HG03565 (cell line): ENCODE measurements around the gene ZIC1.

Experiments
- ATAC-seq: cut with Tn5 transposase; IDR thresholded peaks from one replicate; pipeline ENCODE4 v1.9.1; 2021; ENCODE audit warnings: mild to moderate bottlenecking, moderate library complexity; ENCODE audit not compliant: unreplicated experiment

Gene ZIC1

DNA sequence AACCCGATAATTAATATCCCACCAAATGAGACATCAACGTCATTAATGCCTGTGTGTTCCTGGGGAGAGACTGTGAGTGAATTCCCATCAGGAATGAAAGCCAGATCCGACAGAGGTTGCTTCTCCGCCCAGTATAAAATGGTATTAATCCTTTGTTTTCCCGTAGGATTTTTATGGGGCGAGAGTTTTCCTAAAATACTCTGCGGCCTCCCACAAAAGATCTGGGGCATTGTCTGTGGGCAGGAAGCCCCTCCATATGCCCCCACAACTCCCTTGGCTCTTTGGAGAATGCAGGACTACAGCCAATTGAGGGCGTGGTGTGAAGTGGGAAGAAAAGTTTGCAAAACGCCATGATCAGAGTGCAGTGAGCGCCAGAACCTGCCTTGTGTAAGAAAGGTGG is 29.5 kb upstream of the ZIC1 start:
- no peak for ATAC-seq

DNA sequence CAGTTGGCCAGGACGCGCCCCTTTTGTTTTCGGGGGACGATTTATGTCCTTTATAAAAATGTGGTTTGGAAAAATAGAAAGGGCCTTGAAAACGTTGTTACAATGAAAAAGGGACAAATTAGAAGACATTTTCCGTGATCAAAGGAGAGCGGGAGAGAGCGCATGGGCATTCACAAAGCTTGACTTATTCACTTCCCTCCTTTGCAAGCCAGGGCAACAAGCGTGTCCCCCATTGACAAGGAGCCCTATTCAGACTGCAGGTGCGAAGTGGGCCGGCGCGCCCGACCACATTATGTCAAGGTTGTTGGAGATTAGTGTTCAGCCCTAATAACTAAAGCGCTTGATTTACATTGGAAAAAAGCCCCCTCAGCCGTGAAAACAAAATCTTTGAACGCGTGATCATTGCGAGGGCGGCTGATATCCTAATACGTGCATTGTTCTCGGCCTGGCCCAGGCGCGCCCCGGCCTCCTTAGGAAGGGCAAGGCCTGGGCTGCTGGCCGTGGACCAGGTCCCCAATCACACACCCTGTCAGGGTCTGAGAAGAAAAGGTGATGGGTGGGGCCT is 28.7 kb upstream of the ZIC1 start:
- ATAC-seq, result no peak

DNA sequence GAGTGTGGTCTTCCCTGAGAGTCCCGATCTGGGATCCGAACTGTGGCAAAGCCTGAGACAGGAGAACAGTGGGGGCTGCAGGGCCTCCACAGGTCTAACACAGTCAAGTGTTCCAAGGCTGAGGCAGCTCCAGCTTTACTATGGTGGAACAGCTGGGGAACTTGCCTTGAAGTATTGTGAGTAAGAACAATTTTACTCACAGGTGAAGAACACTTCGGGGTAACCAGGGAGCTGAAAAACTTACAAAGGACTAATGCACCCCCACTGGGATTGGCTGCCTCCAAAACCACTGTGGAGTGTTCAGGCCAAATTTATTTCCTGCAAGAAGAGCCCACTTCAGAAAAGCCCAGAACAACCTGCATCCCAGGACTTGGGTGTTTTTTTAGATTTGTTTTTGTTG is 28.2 kb upstream of the ZIC1 start:
- no peak for ATAC-seq

DNA sequence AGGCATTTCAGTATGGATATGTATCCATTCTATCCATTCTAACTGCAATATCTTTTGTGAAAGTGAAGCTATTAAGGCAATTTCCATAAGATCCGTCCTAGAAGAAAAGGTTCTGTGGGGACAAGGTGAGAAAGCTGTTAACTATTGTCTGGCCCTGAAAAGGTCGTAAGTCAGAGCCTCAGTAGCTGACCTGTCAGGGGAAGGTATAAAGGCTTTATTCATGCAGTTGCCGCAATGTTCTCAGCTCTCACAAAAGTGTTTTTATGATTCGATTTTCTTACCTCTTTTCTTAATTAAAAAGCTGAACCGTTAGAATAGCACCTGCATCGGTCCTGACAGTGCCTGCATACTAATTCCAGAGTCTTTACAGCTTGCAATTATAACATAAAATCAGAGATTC is 27.6 kb upstream of the ZIC1 start:
- ATAC-seq, result no peak

DNA sequence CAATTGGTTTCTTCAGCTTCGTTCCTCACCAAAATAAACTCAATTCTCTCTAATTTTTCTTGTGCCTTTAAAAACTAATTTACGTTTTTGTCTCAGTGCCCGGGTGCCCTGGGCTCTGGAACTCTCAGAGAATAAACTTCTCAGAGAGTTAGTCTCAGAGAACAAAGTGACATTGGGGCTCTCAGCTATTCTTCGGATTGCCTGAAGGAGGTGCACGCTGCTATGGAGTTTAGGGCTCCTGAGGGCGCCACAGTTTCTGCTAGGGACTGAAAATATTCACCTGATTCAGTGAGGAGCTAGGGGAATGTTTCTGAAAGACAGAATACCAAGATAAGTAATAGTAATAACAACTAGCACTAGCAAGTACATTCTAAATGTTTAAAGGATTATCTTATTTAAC is 25.5 kb upstream of the ZIC1 start:
- ATAC-seq, result no peak

DNA sequence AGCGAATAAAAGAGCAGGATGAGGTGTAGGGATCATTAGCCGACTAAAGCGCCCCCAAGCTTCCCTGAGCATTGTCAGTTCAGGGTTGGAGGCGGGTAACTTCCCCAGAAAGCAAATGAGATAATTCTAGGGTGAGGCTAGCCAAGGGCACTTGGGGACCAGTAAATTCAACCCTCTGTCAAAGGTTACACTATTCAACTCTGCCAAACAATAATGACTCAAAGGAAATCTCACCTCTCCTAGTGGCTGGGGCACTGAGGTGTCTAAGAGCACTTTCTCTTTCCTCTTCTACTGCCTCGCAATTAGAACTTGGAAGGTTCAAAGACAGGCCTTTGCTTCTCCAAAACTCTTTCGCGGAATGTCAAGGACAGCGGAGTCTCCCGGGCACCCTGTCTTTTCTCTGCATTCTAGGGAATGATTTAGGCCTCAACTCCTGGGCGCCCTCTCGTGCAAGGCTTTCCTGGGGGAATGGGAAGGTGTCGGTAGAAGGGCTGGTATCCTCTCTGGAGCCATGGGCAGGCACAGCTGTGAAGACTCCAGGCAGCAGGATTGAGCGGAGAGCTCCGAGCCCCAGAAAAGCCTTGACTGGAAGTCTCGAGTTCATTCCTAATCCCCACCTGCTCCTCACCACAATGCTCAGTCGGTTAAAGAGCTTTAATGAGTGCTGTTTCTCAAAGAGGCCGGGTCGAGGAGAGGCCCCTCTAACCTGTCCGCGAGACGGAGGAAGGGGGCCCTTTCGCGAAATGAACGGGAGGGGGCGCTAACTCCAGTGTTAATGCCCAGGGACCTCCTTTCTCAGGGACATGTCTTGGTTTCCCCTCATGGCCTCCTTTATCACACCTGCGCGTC is 24.7 kb upstream of the ZIC1 start:
- ATAC-seq, result no peak

DNA sequence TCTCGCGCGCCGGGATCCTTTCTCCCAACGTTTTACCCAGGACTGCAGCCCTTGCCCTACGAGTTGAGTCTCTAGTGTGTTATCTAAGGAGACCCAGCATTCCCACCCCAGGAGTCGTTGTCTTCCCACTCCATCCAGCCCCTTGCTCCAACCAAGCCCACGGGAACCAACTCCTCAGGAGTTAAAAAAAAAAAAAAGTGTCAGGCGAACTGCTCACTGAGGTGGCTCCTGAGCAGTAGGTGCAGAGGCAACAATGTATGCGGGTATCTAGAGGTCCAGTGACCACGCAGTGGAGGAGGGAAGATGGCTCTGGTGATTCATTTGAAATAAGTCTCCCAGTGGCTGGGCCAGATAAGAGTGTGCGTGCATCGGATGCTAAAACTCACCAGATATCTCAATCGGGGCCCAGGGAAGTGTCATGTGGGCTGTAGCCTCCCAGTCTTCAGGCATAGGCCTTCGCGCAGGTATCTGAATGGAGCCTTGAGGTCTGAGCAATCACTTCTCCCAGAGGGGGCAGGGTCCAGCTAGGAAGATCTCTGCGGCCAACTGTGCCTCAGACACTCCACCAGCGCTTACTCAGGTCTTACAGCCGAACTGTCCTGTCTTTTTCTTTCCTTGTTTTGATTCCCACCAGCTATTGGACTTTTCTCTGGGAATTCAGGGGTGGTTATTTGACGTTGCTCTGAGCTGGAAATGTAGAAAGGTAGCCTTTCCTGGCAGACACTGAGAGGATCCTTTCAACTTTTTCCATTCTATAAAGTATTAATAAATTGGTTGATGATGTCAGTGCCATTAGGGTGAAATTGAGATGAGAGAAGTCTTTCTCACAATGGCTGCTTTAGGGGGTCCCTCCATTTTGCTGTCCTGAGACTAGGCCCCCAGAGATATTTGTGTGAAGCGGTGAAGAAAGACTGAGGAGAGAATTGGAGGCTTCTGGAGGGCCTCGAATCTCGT is 23.8 kb upstream of the ZIC1 start:
- no peak for ATAC-seq

DNA sequence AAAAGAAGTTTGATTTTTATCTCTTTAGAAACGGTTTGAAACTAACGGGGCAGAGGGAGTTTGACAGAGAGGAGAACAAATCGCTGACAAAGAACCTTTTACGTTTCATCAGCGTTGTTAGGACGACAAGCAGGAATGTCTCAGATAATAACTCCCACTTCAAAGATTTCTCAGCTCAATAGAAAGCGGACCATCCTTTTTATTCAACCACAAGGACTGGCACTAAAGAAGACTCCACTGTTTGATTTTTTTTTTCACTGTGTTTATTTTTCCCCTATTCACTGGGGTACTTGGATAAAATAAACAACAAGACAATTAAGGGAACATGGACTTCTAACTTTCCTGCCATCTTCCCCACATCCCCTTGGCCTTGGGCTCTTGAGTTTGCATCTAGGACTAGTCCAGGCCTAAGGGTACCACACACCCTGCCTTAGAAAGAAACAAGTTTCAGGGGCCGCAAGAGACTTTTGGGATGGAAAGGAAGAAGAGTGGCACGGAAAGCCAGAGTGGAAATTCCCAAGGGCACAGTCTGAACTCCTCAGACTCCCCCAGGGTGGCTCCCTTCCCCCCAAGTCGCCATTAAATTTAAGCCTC is 21.8 kb upstream of the ZIC1 start:
- no peak for ATAC-seq

DNA sequence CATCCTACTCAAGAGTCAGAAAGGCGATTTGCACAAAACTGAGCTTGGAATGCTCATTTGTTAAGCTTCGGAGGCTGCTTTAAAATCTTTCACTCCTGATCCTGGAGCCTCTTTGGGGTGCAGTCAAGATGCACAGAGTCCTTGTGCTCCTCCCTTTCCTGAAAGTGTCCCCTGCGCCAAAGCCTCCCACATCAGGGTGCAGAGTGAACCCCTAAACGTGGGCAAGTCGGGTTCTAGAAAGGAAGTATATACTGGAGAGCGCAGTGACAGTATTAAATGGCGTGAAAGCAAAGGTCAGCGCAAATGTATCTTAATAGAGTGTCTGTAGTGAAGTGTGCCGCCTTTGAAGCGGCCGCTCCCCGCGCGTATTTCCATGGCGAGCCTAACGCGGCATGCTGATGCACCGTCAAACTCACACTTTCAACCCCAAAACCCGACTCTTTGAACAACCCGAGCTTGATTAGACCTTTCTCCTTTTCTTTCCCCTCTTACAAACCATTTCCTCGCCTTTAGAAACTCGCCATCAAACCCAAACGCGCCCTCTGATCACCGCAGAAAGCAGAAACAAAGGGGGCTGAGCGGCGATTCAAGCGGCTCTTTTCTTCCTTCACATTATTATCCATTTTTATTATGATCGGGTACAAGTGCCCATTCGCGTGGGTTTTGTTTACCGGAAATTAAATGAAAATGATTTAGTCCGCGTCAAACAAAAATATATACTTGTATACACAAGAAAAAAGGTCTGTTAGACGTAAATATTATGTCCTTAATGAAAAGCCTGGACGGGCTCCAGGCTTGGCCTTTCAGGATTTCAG is 21.1 kb upstream of the ZIC1 start:
- no peak for ATAC-seq

DNA sequence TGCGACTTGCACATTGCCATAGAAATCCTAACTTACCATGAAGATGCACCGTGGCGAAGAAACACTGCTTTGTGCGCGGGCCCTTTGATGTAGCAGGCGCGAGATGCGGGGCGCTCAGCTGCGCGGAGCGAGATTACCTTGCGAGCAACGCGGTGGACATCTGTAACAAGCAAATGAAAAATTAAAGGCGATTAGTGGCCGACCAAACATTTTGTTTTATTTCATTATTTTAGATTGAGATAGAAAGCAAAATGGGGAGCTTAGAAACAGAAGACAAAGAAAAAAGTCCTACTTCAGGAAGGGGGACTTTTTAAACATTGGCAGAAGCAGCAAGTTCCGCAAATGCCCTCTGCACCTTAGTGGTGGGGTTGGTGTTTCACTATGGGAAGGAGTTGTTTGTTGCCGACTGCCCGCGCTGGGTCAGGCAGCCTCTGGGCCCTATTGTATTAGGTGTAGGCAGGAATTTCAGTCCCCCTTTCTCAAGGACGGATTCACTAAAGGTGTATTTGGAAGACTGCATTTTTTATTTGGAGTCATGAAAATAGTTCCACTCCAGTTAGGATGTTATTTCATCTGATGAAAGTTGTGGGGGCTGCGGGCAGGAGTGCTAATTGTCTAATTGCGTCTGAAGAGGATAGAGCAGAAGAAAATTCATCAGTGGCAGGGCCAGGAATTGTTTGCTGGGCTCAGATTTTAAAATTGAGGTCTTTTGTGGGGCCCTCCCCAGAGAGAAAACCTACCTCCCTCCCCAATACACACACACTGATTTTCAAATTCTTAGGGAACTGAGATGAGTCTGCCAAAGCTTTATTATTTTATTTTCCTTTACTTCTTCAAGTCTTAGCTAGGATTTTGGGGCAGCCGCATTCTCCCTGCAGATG is 20.2 kb upstream of the ZIC1 start:
- no peak for ATAC-seq

DNA sequence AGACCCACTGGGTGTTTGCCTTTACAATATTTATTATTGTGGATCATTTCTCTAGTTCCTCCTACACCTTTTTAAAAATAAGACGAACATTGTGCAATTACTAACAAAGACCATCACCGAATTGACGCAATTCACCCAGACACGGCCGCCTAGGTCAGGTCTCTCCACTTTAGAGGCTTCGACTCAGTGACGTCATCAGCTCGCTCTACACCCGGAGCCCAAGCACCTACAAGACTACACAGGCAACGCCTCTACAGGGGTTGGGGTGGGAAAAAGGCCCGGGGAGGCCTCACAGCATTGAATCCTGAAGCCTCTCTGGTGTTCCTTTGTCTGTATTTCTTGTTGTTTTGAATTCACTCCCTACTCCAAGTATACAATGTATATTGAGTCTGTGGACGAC is 19.4 kb upstream of the ZIC1 start:
- no peak for ATAC-seq

DNA sequence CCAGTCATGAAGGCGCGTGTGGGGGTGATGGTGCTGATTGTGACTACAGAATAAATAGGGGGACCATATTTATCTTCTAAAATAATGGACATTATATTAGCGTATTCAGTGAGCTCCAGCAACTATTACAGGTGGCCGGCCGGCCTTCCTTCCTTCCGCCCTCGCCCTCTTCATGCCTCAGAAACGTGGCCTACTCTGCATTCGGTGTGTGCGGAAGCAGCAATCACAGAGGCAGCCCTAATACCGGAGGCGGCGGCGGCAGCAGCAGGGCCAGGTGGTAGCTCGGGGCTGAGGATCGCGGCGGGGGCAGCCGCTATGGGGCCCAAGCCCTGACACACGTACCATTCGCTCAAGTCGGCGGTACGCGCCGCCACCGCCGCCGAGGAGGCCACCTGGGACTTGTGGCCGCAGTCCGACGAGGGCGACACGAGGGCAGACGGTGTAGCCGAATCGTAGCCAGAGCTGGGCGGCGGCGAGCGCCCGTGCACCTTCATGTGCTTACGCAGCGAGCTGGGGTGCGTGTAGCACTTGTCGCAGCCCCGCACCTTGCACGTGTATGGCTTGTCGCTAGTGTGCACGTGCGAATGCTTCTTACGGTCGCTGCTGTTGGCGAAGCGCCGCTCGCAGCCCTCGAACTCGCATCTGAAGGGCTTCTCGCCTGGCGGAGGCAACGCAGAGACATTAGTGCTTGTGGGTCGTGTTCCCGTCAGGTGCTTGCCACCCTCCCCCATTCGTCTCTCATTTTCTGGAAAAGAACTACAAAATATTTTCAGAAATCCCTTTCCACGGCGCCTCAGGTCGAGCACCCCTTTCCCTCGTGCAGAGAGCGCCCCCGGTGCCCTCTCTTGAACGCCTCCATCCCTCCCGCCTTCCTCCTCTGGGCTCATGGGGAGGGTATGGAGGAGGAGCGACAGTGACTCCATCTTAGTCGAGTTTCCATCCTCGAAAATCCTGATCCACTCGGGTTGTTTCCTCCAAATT is 18.3 kb upstream of the ZIC1 start:
- ATAC-seq, result no peak

DNA sequence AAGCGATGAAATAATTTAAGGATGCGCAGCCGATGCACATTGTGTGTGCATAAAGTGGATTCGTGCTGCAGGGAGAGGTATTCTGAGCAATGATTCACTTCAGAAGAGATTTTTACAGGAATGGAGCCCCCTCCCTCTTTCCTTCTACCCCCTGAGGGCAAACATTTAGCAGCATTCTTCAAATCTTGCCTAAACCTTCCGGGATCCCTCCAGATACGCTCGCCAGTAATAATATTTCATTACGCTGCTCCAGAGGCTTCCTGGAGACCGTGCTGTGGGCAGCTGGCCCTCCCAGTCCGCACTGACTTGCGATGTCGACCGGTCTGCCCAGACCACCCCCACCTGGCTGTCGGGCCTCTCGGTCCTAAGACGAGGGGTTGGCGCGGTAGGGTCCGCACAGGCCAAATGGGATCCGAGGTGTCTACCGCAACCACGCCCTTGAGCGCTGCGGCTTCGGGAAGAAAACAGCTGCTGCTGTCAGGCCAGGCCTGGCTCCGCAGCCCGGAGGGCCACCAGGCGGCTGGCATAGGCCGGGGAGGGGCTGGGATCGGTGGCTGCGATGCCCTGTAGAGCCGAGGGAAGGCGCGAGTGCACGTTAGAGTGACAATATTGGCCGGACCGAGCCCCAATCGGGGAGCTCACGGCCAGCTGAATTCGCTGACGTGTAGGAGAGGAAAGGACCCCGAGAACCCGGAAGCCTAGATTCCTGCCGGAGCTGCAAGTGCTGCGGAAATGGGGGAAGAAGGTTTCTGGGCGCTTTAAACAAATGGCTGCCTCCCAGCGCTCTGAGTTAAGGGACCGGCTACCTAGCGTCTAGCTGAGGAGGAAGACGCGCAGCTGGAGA is 17.2 kb upstream of the ZIC1 start:
- ATAC-seq, result no peak

DNA sequence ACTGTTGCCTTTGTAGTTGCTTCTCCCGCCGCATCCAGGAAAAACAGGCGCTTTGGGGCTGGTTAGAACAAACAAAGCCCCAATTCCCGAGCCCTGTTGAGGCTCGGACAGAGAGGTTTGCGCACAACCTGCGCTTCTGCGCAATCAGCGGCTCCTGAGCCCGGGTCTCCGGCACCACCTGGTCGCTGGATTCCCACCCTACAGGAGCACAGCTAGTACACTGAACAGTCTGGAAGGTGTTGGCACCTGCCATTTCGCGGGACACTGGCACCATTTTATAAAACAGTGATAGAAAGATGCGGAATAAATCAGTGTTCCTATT is 16.6 kb upstream of the ZIC1 start:
- ATAC-seq, result no peak

DNA sequence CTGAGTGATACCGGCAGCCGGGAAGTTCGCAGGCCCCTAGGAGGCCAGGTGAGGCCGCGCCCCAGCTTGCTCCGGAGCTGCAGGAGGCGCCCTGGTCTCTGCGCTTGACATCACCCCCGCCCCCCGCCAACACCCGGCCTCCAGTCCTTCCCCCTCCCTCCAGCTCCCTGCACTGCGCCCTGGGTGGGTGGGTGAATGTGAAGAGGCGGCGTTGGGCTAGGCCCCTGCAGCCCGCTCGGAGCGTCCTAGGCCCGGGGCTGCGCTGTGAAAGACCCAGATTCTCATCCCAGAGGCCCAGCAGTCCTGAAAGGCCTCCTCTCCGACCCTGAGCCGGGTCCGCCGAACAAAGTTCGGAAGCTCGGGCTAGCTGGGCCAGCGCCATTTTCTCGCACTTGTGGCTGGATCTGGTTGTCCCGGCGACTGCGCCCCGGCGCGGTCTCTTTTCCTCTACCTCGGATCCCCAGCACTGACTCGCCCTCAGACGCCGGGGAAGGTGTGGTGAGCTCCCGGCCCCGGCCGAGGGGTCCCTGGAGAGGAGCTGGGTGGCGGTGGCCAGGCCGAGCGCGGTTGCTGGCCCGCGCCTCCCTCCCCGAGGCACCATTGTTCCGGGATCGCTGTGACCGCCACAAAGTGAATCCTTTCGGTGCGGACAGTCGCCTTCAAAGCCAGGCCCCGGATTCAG is 15.8 kb upstream of the ZIC1 start:
- no peak for ATAC-seq

DNA sequence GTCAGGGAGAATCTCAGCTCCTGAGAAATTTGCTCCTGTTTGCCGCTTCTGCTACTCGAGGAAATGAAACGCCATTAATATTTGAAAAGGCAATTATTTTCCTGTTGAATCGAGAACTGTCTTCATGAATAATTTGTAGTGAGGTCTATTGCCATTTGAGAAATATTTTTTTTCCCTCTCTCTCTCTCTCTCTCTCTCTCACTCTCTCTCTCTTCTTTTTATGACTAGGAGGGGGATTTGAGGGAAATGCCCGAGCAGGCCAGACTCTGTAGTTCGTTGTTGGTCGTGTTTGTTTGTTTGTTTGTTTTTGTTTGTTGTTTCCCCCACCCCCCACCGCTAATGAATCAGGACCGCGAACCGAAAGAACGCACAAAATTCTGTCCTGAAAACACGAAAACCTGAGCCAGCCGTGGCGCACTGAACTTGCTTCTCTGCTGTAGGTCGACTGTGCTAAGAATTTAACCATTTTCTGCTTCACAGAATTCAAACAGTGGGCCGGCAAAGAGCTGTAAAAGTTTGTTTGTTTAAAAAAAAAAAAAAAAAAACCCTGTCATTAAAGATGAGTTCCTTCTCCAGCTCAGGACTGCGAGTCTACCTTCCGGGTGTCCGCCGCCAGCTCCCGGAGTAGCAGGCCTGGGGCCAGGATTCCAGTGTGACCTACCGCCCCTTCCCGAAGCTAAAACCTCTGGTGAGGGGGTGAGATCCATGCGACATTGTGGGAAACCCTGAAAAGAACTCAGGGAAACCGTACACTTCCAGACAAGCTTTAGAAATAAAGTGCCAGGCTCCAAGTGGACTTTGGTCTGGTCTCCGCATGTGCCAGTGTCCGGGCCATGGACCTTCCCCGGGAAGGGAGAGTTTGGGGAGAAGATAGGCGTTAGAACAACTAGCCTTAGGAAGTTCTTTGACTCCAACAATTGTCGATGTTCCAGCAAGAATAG is 15.0 kb upstream of the ZIC1 start:
- ATAC-seq, result no peak
